Endodermal cell (in vitro differentiated cells): ENCODE data around the gene DTYMK. TPM values are rescaled to one million over a fixed set of nuclear protein-coding genes. Genes with fewer than 3 reads are reported as not detected.
"Not testable (repeated sequence)": the region's sequence is repeated elsewhere in the genome, so short reads cannot be mapped to it uniquely, and the experiment has no call there.

Source experiments
- DNase-seq: peaks from one replicate; pipeline ENCODE4 v3.0.0-alpha.2; 2017
- H3K27ac ChIP-seq: 2 replicates; pipeline ENCODE4 v1.5.1; 2013; ENCODE audit warnings: mild to moderate bottlenecking, low read depth, low read length, moderate library complexity
- H3K27me3 ChIP-seq: 2 replicates; pipeline ENCODE4 v1.6.1; 2013; ENCODE audit warnings: mild to moderate bottlenecking, low read length, moderate library complexity; ENCODE audit not compliant: insufficient read depth, control insufficient read depth, poor library complexity, severe bottlenecking
- H3K36me3 ChIP-seq: 2 replicates; pipeline ENCODE4 v1.7.0; 2013; ENCODE audit warnings: mild to moderate bottlenecking, low read length, moderate library complexity; ENCODE audit not compliant: control insufficient read depth, insufficient read depth
- H3K4me1 ChIP-seq: one replicate; pipeline ENCODE4 v1.7.0; 2013; ENCODE audit warnings: low read length; ENCODE audit not compliant: control insufficient read depth, insufficient read depth
- H3K4me3 ChIP-seq: 2 replicates; pipeline ENCODE4 v1.5.1; 2013; ENCODE audit warnings: mild to moderate bottlenecking, low read length, moderate library complexity
- H3K9ac ChIP-seq: 2 replicates; pipeline ENCODE4 v1.6.1; 2013; ENCODE audit warnings: mild to moderate bottlenecking, low read length, moderate library complexity; ENCODE audit not compliant: poor library complexity, severe bottlenecking; ENCODE audit errors: extremely low read depth
- H3K9me3 ChIP-seq: 2 replicates; pipeline ENCODE4 v1.6.1; 2013; ENCODE audit warnings: mild to moderate bottlenecking, low read length, moderate library complexity; ENCODE audit not compliant: control insufficient read depth
- H3K27ac Mint-ChIP-seq: 2 replicates; pipeline ENCODE4 v1.8.0; 2020; ENCODE audit warnings: mixed read lengths
- H3K27me3 Mint-ChIP-seq: 2 replicates; pipeline ENCODE4 v1.8.0; 2021; ENCODE audit warnings: mild to moderate bottlenecking, mixed read lengths; ENCODE audit not compliant: insufficient read depth
- H3K36me3 Mint-ChIP-seq: 2 replicates; pipeline ENCODE4 v1.8.0; 2020; ENCODE audit warnings: low read depth, mixed read lengths
- H3K4me1 Mint-ChIP-seq: 2 replicates; pipeline ENCODE4 v1.8.0; 2020; ENCODE audit warnings: mixed read lengths
- H3K4me3 Mint-ChIP-seq: 2 replicates; pipeline ENCODE4 v1.8.0; 2020; ENCODE audit warnings: mild to moderate bottlenecking, moderate library complexity, mixed read lengths
- H3K9me3 Mint-ChIP-seq: 2 replicates; pipeline ENCODE4 v1.8.0; 2020; ENCODE audit warnings: mild to moderate bottlenecking, mixed read lengths
- WGBS, 2 experiments: methylation state at CpG; one replicate each; pipeline versions ENCODE4 v1.1.5 to v1.1.7; 2013; ENCODE audit warnings: missing lambda C conversion rate in 2 of 2, mixed read lengths in 1 of 2; ENCODE audit not compliant: insufficient coverage in 1 of 2, insufficient read length in 1 of 2; 5-methylcytosine and 5-hydroxymethylcytosine counted together
- total RNA-seq, 2 donors: library from RNA; stranded (reverse); fragmentation: NEBNext Ultra II Directional in 1 of 2; extraction: Animal tissue kit (Norgen Biotek cat#: 25700) in 1 of 2; gene quantifications; 2 replicates in 1 of 2; 3 replicates in 1 of 2; pipeline ENCODE4 v1.2.1, GENCODE V29; 2021
- TF ChIP-seq, protein P1 (sequence below): fragments of 200-600 bp; sonication (generic); conservative IDR thresholded peaks from 2 replicates; pipeline ENCODE4 v1.5.0; 2021; ENCODE audit warnings: antibody characterized with exemption, mild to moderate bottlenecking

Gene DTYMK
- total RNA-seq, 2 donors from 2014 or later, result 60.9 to 62.4 TPM

DNA sequence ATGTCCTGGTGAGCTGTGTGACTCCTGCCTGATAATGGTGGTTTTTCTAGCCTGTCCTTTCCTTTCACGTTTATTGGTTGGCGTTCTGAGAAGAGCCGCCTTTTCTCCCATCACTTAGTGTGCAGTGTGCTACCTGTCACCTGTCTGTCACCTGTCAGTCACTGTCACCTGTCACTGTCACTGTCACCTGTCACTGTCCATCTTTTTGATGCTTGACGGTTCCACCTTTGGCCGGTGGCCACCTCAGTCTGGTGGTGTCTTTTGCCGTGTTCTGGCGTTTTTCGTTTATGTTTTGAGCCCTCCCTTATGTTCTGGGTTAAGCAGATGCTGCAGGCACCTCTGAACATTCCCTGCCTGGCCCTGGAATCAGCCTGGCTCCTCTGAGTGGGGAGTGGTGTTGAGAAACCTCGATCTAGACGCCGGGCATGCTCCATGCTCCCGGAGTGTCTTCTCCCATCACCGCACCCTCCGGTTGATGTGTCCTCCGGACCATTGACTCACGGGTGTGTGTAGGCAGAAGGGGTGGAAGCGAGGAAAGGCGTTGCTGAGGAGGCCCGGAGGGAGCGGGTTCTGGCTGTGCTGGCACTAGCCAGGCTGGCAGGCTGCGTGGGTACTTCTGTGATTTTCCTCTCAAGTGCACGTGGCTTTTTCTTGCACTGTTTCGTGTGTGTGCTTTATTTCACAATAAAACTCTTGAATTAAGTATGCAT, 20.7 kb downstream of the DTYMK start:
- DNase-seq, result no peak
- H3K27ac Mint-ChIP-seq, result no peak overlapping the region
- 92 to 93% methylated on average over 14 to 23 of the region's 23 CpGs for WGBS, 2 experiments
- H3K9me3 Mint-ChIP-seq, result no peaks in the 10 kb centered on the region
- Histone ChIP-seq H3K9ac (no peak overlapping the region), H3K27me3 (no peaks in the 10 kb centered on the region), H3K36me3 (peaks cover 55% of the 10 kb centered on the region), H3K4me1 (no peaks in the 10 kb centered on the region), H3K9me3 (no peaks in the 10 kb centered on the region), H3K27ac (no peak overlapping the region), H3K4me3 (no peak overlapping the region)
- peaks cover 44% of the 10 kb centered on the region for H3K36me3 Mint-ChIP-seq
- H3K27me3 Mint-ChIP-seq, result no peaks in the 10 kb centered on the region
- peaks cover 4% of the 10 kb centered on the region for H3K4me1 Mint-ChIP-seq
- H3K4me3 Mint-ChIP-seq, result no peak overlapping the region
- TF ChIP-seq, protein P1, sequence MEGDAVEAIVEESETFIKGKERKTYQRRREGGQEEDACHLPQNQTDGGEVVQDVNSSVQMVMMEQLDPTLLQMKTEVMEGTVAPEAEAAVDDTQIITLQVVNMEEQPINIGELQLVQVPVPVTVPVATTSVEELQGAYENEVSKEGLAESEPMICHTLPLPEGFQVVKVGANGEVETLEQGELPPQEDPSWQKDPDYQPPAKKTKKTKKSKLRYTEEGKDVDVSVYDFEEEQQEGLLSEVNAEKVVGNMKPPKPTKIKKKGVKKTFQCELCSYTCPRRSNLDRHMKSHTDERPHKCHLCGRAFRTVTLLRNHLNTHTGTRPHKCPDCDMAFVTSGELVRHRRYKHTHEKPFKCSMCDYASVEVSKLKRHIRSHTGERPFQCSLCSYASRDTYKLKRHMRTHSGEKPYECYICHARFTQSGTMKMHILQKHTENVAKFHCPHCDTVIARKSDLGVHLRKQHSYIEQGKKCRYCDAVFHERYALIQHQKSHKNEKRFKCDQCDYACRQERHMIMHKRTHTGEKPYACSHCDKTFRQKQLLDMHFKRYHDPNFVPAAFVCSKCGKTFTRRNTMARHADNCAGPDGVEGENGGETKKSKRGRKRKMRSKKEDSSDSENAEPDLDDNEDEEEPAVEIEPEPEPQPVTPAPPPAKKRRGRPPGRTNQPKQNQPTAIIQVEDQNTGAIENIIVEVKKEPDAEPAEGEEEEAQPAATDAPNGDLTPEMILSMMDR, result no peak

DNA sequence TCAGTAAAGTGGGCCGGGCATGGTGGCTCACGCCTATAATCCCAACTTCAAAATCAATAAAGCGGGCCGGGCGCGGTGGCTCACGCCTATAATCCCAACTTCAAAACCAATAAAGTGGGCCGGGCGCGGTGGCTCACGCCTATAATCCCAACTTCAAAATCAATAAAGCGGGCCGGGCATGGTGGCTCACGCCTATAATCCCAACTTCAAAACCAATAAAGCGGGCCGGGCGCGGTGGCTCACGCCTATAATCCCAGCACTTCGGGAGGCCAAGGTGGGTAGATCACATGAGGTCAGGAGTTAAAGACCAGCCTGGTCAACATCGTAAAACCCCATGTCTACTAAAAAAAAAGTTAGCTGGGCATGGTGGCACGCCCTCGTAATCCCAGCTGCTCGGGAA, 23.9 kb downstream of the DTYMK start:
- not testable (repeated sequence) for H3K4me1 Mint-ChIP-seq, H3K4me3 ChIP-seq, H3K9me3 Mint-ChIP-seq, H3K27ac ChIP-seq, H3K9ac ChIP-seq, H3K27ac Mint-ChIP-seq, H3K9me3 ChIP-seq, H3K27me3 Mint-ChIP-seq, H3K27me3 ChIP-seq, H3K4me3 Mint-ChIP-seq, H3K4me1 ChIP-seq, DNase-seq
- H3K36me3 ChIP-seq, result peaks cover 57% of the 10 kb centered on the region
- 89 to 96% methylated on average over 22 to 24 of the region's 24 CpGs for WGBS, 2 experiments
- H3K36me3 Mint-ChIP-seq, result peaks cover 41% of the 10 kb centered on the region

- peaks cover 51% of the 10 kb centered on the region for H3K36me3 ChIP-seq
- no peak overlapping the region for H3K4me3 Mint-ChIP-seq
- TF ChIP-seq, protein P1, result no peak
- no peaks in the 10 kb centered on the region for H3K9me3 ChIP-seq
- H3K9ac ChIP-seq, result no peak overlapping the region
- H3K27ac Mint-ChIP-seq, result no peak overlapping the region
- peaks cover 4% of the 10 kb centered on the region for H3K4me1 Mint-ChIP-seq
- no peaks in the 10 kb centered on the region for H3K4me1 ChIP-seq
- no peaks in the 10 kb centered on the region for H3K27me3 Mint-ChIP-seq
- 94 to 98% methylated on average over 9 to 14 of the region's 14 CpGs for WGBS, 2 experiments
- no peak overlapping the region for H3K4me3 ChIP-seq
- no peak for DNase-seq
- H3K36me3 Mint-ChIP-seq, result peaks cover 43% of the 10 kb centered on the region
- H3K9me3 Mint-ChIP-seq, result no peaks in the 10 kb centered on the region
- no peak overlapping the region for H3K27ac ChIP-seq
- H3K27me3 ChIP-seq, result no peaks in the 10 kb centered on the region
These were observed 25.9 kb downstream of the DTYMK start for GRCh38 chr2:241660593-241661213.
